GM18861 (cell line): Measurements from ENCODE around the gene TMEM187.

Experiments
- ATAC-seq: cut with Tn5 transposase; IDR thresholded peaks from one replicate; pipeline ENCODE4 v1.9.1; 2021; ENCODE audit not compliant: unreplicated experiment

The TMEM187 gene

GRCh38 chrX:153972368-153973126 lies at the start of gene TMEM187:
Gene TMEM187 (plus strand): TSS chrX:153972754. CDS start chrX:153982063, 9,309 bp downstream.
- ATAC-seq = peak; percentile 38

GRCh38 chrX:153922932-153923857 lies 49.4 kb upstream of the TMEM187 start:
- ATAC-seq = no peak

GRCh38 chrX:153924149-153924861 lies 48.2 kb upstream of the TMEM187 start:
- ATAC-seq = no peak

- no peak for ATAC-seq
These were observed 47.2 kb upstream of the TMEM187 start for GRCh38 chrX:153925387-153925738.

GRCh38 chrX:153925739-153926551 lies 46.6 kb upstream of the TMEM187 start, which contains the start of gene ARHGAP4:
Gene ARHGAP4 (minus strand): TSS chrX:153926264. CDS start chrX:153926202, 62 bp downstream.
- ATAC-seq = no peak

- no peak for ATAC-seq
These were observed 46.0 kb upstream of the TMEM187 start for GRCh38 chrX:153926552-153926857.

GRCh38 chrX:153926858-153927671 lies 45.5 kb upstream of the TMEM187 start:
- peak; percentile 28 for ATAC-seq

- no peak for ATAC-seq
These were observed 45.0 kb upstream of the TMEM187 start for GRCh38 chrX:153927672-153927921.

- ATAC-seq = peak; percentile 72
These were observed 44.4 kb upstream of the TMEM187 start for GRCh38 chrX:153927922-153928760.

GRCh38 chrX:153928846-153929245 lies 43.7 kb upstream of the TMEM187 start:
- no peak for ATAC-seq

- no peak for ATAC-seq
These were observed 43.0 kb upstream of the TMEM187 start for GRCh38 chrX:153929576-153929975.

- ATAC-seq = no peak
These were observed 42.3 kb upstream of the TMEM187 start for GRCh38 chrX:153930011-153930910.

- ATAC-seq = no peak
These were observed 41.4 kb upstream of the TMEM187 start for GRCh38 chrX:153931151-153931550.

- ATAC-seq = no peak
These were observed 40.8 kb upstream of the TMEM187 start for GRCh38 chrX:153931748-153932147.

- ATAC-seq = no peak
These were observed 40.2 kb upstream of the TMEM187 start for GRCh38 chrX:153932220-153932915.

GRCh38 chrX:153933748-153934147 lies 38.8 kb upstream of the TMEM187 start:
- ATAC-seq = no peak

- no peak for ATAC-seq
These were observed 38.3 kb upstream of the TMEM187 start for GRCh38 chrX:153934148-153934761.
